ENCODE data around the gene LBHD2. TPM values are rescaled to one million over a fixed set of nuclear protein-coding genes. Genes with fewer than 3 reads are reported as not detected.

The LBHD2 gene
- total RNA-seq, 3 donors from 2014 or later = not detected

DNA sequence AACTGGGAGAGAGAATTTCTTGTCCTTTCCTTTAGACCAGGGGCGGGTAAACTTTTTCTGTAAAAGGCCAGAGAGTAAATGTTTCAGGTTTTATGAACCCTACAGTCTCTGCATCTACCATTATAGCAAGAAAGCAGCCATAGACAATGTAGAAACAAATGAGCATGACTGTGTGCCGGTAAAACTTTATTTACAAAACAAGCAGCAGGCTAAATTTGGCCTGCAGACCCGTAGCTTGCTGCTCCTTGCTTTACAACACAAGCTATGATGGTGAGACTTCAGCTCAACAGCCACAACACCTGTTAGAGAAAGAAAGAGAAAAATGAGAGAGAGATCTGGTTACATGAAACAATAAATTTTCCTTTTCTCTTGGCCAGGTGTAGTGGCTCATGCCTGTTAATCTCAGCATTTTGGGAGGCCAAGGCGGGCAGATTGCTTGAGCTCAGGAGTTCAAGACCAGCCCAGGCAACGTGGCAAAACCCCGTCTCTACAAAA is 22.5 kb upstream of the LBHD2 start:
- H3K36me3 Mint-ChIP-seq (ENCODE audit: insufficient read depth) = no peaks in the 10 kb centered on the region
- peaks cover 20% of the 10 kb centered on the region for H3K27me3 Mint-ChIP-seq (ENCODE audit: low read depth)
- H3K9me3 Mint-ChIP-seq = no peaks in the 10 kb centered on the region
- no peak overlapping the region for H3K4me3 Mint-ChIP-seq
- ATAC-seq (no peak), DNase-seq (no peak)
- H3K4me1 Mint-ChIP-seq (ENCODE audit: low read depth) = peaks cover 4% of the 10 kb centered on the region

DNA sequence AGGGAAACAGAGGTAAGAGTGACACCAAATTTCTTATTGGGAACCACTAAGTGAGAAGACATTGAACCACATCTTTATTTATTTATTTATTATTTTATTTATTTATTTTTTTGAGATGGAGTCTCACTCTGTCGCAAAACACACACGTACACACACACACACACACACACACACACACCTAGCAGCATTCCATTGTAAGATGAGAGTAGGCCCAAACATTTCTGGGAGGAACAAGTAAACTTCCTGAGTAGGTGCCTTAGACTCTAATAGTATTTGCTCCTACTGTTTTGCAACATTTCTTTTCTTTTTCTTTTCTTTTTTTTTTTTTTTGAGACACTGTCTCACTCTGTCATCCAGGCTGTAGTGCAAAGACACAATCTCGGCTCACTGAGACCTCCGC is 19.6 kb upstream of the LBHD2 start:
- Mint-ChIP-seq H3K27me3 (ENCODE audit: low read depth) (peaks cover 19% of the 10 kb centered on the region), H3K4me1 (ENCODE audit: low read depth) (no peaks in the 10 kb centered on the region), H3K9me3 (no peaks in the 10 kb centered on the region), H3K36me3 (ENCODE audit: insufficient read depth) (no peaks in the 10 kb centered on the region), H3K4me3 (no peak overlapping the region)
- DNase-seq = no peak
- no peak for ATAC-seq

DNA sequence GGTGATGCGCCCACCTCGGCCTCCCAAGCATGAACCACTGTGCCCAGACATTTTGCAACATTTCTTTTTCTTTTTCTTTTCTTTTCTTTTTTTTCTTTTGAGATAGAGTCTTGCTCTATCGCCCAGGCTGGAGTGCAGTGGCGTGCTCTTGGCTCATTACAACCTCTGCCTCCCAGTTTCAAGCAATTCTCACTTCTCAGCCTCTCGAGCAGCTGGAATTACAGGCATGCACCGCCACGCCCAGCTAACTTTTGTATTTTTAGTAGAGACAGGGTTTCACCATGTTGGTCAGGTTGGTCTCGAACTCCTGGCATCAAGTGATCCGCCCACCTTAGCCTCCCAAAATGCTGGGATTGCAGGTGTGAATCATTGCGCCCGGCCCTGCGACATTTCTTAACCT is 19.0 kb upstream of the LBHD2 start:
- no peak overlapping the region for H3K4me3 Mint-ChIP-seq
- H3K9me3 Mint-ChIP-seq = no peaks in the 10 kb centered on the region
- H3K27me3 Mint-ChIP-seq (ENCODE audit: low read depth) = peaks cover 17% of the 10 kb centered on the region
- H3K4me1 Mint-ChIP-seq (ENCODE audit: low read depth) = no peaks in the 10 kb centered on the region
- no peak for ATAC-seq
- no peaks in the 10 kb centered on the region for H3K36me3 Mint-ChIP-seq (ENCODE audit: insufficient read depth)
- DNase-seq = no peak

DNA sequence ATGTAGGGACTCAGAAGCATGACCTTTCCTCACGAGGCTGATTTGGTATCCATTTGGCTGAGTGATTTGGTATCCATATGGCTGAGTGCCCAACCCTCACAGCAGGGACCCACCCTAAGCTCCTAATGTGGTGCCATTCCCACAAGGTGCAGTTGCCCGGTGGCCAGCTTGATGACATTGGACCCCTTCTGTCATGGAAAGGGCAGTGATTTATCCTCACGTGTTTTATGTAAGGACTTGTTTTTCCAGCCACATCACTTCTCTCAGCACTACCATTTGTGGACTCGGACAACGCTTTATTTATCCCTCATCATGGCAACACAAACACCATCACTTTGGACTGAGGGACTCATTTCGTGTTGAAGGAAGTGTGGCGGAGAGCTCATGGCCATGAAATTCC is 18.1 kb upstream of the LBHD2 start:
- Mint-ChIP-seq H3K9me3 (no peaks in the 10 kb centered on the region), H3K4me1 (ENCODE audit: low read depth) (no peaks in the 10 kb centered on the region), H3K36me3 (ENCODE audit: insufficient read depth) (no peaks in the 10 kb centered on the region), H3K4me3 (no peak overlapping the region), H3K27me3 (ENCODE audit: low read depth) (peaks cover 17% of the 10 kb centered on the region)
- no peak for DNase-seq
- no peak for ATAC-seq

DNA sequence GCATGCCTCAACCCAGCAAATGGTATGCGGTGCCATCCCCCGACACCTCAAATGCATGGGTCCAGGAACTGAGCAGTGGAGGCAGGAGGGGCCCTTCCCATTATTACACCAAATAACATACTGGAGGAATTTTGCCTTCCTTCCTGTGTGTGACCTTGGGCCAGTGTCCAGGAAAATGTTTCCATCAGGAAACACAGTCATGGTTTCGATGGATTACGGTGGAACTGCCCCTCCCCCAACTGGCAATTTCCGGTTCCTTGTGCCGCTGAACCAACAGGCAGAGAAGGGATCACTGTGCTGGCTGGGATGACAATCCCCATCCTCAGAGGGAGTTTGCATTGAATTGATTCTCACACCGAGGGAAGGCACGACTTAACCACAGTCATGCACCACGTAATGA is 17.6 kb upstream of the LBHD2 start:
- Mint-ChIP-seq H3K4me1 (ENCODE audit: low read depth) (no peaks in the 10 kb centered on the region), H3K9me3 (no peaks in the 10 kb centered on the region), H3K36me3 (ENCODE audit: insufficient read depth) (no peaks in the 10 kb centered on the region), H3K27me3 (ENCODE audit: low read depth) (peaks cover 17% of the 10 kb centered on the region), H3K4me3 (no peak overlapping the region)
- ATAC-seq = no peak
- no peak for DNase-seq

DNA sequence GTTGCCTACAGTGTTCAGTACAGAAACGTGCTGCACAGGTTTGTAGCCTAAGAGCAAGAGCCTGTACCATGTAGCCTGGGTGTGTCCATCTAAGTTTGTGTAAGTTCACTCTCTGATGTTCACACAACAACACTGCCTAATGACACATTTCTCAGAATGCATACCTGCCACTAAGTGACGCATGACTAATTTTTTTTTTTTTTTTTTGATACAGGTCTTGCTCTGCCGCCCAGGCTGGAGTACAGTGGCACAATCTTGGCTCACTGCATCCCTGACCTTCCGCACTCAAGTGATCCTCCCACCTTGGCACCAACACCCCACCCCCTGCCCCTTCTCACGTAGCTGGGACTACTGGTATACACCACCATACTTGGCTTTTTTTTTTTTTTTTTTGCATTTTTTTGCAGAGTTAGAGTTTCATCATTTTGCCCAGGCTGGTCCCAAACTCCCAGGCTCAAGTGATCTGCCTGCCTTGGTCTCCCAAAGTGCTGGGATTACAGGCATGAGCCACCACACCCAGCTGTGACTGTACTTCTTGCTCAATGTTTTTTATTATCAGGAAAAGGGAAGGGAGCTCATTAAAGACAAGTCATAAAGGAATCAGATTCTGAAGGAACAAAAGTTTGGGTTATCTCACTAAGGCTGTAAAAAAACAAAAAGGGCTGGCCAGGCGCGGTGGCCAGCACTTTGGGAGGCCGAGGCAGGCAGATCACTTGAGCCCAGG is 16.6 kb upstream of the LBHD2 start:
- Mint-ChIP-seq H3K9me3 (no peaks in the 10 kb centered on the region), H3K36me3 (ENCODE audit: insufficient read depth) (no peaks in the 10 kb centered on the region), H3K27me3 (ENCODE audit: low read depth) (peaks cover 17% of the 10 kb centered on the region), H3K4me3 (no peak overlapping the region), H3K4me1 (ENCODE audit: low read depth) (no peaks in the 10 kb centered on the region)
- DNase-seq = no peak
- ATAC-seq = no peak

DNA sequence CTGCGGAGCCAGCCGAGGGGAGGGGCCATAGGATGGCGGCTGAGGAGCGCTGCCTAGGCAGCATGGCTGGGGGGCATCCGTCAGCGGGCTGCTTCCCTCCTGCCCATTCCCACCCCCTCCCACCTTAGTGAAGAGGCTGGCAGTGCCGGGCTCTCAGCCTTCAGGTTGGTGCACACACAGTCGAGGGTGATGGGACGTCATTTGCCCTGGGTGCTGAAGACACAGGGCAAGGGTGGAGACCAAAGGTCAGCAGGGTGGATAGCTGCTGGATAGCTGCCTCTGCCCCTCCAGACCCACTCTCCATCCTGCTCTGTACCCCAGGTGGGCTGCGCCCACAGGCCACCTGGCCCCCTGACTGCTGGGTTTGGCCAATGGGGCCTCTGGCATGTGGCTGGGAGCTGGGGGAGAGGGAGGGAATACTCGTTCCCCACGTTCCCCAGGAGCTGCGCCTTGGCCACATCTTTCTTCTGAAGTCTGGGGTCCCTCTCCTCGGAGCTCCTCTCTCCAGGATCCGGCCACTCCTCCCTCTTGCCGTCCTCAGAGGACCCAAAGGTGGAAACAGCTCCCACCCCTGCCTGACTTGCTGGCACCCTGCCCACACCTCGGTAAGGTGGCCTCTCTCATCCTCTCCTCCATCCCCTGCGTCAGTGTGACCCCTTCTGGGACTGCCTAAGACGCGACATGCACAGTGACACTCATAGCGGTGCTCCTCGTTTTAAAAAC is 15.5 kb upstream of the LBHD2 start:
- DNase-seq (no peak), ATAC-seq (no peak)
- Mint-ChIP-seq H3K4me1 (ENCODE audit: low read depth) (no peaks in the 10 kb centered on the region), H3K27me3 (ENCODE audit: low read depth) (peaks cover 19% of the 10 kb centered on the region), H3K36me3 (ENCODE audit: insufficient read depth) (no peaks in the 10 kb centered on the region), H3K9me3 (no peaks in the 10 kb centered on the region), H3K4me3 (no peak overlapping the region)

DNA sequence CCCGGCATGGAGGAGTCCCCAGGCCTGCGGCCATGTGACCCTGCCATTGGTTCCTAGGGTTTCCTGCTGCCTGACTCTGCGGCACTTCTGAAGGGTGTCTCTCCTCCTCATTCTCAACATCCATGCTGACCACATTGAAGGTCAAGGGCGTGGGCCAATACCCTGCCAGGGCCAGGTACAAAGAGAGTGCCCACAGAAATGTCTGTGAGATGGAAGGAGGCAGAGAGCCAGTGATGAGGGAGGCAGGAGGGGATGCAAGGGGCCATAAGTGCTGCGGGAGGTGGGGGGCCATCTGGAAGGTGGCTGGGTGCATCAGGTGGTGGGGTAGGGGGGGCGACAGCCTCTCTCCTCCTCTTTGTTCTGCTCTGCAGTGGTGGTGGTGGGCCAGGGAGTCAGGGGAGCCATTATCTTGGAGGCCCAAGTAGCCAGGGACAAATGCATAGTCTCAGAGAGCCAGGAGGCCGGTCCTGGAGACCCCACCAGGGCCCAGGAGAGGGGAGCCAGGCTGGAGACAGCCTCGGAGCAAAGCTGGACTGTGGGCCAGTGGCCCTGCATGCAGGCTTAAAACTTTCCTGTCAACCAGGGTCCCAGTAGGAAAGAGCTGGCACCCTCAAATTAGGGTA is 13.6 kb upstream of the LBHD2 start:
- ATAC-seq (no peak), DNase-seq (no peak)
- H3K4me1 Mint-ChIP-seq (ENCODE audit: low read depth) = no peaks in the 10 kb centered on the region
- H3K4me3 Mint-ChIP-seq = no peak overlapping the region
- H3K36me3 Mint-ChIP-seq (ENCODE audit: insufficient read depth) = no peaks in the 10 kb centered on the region
- H3K27me3 Mint-ChIP-seq (ENCODE audit: low read depth) = peaks cover 23% of the 10 kb centered on the region
- H3K9me3 Mint-ChIP-seq = no peaks in the 10 kb centered on the region

DNA sequence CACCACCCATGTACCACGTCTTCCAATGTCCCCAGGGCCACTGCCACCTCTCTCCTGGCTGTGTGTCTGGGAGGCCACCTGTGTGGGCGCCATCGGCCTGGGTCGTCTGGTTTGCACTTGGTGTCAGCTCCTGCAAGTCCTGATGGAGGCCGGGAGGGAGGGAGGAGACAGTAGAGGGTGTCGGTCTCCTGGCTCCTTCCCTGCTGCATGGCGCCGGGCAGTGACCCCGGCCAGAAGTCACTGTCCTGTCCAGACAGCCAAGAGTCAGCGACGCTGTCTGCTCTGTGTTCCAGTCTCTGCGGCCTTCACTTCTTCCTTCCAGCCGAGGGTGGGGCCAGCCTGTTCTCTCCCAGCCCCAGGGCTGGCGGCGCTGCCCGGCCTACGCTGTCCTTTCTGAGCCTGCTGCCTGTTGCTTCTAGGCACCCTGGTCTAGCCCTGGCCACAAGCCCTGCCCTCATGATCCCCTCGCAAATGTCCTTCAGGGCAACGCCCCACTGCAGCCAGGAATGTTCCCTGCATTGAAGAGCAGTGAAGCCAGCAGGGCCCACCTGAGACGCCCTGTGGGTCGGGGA is 13.0 kb upstream of the LBHD2 start:
- peaks cover 21% of the 10 kb centered on the region for H3K27me3 Mint-ChIP-seq (ENCODE audit: low read depth)
- no peaks in the 10 kb centered on the region for H3K4me1 Mint-ChIP-seq (ENCODE audit: low read depth)
- H3K4me3 Mint-ChIP-seq = no peak overlapping the region
- no peak for ATAC-seq
- no peaks in the 10 kb centered on the region for H3K36me3 Mint-ChIP-seq (ENCODE audit: insufficient read depth)
- no peak for DNase-seq
- H3K9me3 Mint-ChIP-seq = no peaks in the 10 kb centered on the region

DNA sequence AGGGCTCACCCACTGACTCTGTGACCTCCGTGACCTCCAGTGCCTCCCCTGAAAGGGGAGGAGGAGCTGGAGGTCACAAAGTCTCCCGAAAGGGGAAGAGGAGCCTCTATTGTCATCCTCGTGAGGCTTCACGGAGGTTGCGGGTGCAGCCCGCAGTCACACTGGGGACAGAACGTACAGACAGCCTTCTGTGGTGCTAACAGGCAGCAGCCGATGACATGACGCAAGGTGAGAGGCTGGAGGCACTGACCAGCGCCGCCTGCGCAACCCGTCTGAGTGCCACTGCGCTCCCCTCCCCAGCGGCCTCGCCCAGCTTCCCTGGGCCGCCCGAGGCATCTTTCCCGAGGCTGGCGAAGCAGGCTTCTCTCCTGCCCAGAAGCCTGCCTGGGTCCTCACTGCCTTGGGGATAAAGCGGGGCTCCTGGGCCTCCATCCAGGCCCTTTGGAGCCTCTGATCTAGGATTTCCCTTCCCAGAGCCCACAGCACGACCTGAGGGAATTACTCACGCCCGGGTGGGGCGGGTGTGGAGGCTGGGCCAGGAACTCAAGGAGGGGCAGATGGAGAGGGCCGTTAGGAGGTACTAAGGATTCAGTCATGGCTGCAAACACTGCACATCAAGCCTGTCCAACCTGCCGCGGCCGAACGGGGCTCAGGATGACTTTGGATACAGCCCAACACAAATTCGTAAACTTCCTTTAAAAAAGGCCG is 12.3 kb upstream of the LBHD2 start:
- Mint-ChIP-seq H3K4me1 (ENCODE audit: low read depth) (no peaks in the 10 kb centered on the region), H3K9me3 (no peaks in the 10 kb centered on the region), H3K4me3 (no peak overlapping the region), H3K36me3 (ENCODE audit: insufficient read depth) (no peaks in the 10 kb centered on the region), H3K27me3 (ENCODE audit: low read depth) (peaks cover 19% of the 10 kb centered on the region)
- no peak for DNase-seq
- no peak for ATAC-seq

DNA sequence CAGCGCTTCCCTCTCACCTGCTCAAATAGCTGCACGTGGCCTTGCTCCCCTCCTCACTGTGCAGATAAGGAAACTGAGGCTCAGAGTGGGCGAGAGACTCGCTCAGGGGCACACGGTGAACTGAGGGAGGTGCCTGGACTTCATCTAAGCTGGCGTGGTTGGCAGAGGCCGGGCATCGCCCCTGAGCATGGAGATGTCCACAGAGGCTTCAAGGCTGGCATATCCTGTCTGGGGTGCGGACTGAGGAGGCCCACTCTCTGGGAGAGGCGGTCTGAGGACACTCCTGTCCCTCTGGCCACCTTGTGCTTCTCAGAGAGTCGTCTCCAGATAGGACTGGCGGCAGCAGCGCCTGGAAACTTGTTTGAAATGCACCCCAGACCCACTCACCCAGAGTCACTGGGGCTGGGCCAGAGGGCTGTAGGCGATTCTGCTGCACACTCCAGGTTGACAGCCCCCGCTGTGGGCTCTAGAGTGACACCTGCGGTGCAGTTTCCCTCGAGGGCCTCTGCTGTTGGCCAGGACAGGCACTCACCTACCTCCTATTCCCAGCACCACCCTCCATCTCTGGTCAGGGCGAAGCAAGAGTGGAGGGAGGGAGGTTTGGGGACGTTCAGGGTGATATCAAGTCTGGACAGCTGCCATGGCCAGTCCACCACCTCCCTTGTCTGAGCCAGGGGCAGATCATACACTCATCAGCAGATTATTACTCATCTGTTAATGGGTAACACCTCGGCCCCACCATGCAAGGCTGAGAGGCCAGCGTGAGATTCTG is 11.2 kb upstream of the LBHD2 start:
- Mint-ChIP-seq H3K4me1 (ENCODE audit: low read depth) (no peaks in the 10 kb centered on the region), H3K9me3 (no peaks in the 10 kb centered on the region), H3K27me3 (ENCODE audit: low read depth) (peaks cover 13% of the 10 kb centered on the region), H3K4me3 (no peak overlapping the region), H3K36me3 (ENCODE audit: insufficient read depth) (no peaks in the 10 kb centered on the region)
- ATAC-seq (no peak), DNase-seq (no peak)

DNA sequence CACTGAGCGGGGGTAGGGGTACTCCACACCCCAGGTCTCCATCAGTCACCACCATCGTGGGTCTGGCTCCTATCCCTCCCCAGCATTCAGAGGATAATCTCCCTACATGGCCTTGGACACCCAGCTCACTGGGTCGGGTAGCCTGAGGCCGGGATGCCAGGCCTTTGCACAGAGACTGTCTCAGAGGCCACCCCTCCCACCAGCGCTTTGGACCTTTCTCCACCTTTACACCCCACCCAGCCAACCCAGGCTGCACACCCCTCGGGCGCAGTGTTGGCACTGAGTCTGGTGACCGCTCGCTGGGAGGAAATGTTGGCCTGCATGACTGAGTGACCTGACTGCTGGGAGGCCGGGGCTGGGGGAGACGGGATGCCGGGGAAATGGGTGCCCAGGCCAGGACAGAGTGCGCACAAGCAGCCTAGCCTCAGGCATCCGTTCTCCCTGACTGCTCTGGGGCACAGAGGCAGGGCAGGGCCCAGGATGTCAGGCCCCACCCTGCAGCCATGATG is 10.6 kb upstream of the LBHD2 start:
- no peak for DNase-seq
- Mint-ChIP-seq H3K4me3 (no peak overlapping the region), H3K9me3 (no peaks in the 10 kb centered on the region), H3K27me3 (ENCODE audit: low read depth) (peaks cover 13% of the 10 kb centered on the region), H3K4me1 (ENCODE audit: low read depth) (no peaks in the 10 kb centered on the region), H3K36me3 (ENCODE audit: insufficient read depth) (no peaks in the 10 kb centered on the region)
- no peak for ATAC-seq

DNA sequence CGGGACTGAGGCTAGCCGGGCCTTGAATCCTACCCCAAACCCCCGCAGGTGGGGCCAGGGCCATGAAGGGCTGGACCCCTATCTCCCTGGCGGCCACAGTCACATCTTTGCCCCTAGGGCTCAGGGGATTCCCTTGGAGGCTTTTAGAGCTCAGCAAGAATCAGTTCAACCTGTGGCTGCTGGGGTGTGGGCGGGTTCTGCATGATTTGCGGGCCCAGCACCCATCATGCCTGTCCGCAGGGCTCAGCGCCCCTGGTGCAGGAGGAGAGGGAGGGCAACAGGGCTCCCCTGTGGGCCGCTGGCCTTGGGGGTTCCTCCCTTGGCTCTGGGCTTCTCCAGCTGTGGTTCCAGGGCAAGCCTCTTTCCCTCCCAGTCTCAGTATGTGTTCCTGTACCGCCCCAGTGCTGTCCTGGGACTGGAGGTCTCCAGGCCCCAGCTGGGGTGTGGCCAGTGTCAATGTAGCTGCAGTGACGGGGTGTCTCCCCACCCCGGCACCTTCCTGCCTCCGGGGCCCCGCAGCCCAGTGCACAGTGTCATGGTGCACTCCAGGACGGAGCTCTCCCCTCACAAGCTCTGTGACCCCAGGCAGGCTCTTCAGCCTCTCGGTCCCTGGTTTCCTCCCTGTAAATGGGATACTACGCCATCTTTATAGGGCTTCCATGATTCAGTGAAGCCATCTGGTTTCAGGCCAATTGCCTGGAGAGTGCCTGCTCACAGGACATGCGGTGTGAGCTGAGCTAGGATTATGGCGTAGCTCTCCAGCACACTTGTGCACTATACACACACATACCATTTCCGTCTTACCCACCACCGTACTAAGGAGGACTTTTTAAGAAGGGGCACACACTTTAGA is 9.9 kb upstream of the LBHD2 start:
- H3K4me1 Mint-ChIP-seq (ENCODE audit: low read depth) = no peaks in the 10 kb centered on the region
- H3K36me3 Mint-ChIP-seq (ENCODE audit: insufficient read depth) = no peaks in the 10 kb centered on the region

More for the DNA sequence above, 9.9 kb upstream of the LBHD2 start:
- Mint-ChIP-seq H3K27me3 (ENCODE audit: low read depth) (peaks cover 9% of the 10 kb centered on the region), H3K4me3 (no peak overlapping the region), H3K9me3 (no peaks in the 10 kb centered on the region)
- DNase-seq = no peak
- no peak for ATAC-seq

All from activated T-cell treated with anti-CD3 and anti-CD28 coated beads, Interleukin-2, amount 50 U/mL, for 4 hours (primary cell).